NCI-H187 (cell line): ENCODE results near the gene NAPG.
A peak's percentile ranks its signal among the peaks of the same experiment; 100 is the strongest.
"Not testable (repeated sequence)": the region's sequence is repeated elsewhere in the genome, so short reads cannot be mapped to it uniquely, and the experiment has no call there.

Experiments used
- DNase-seq, 2 experiments: peaks; one replicate each; lab custom pipeline; 2025; lab: John Stamatoyannopoulos, UW

NAPG gene

GRCh38 chr18:10525697-10526560 lies at the start of gene NAPG:
TSS of gene NAPG (plus strand) at chr18:10526027. CDS start at chr18:10526103, 76 bp downstream.
- DNase-seq = peak; percentile 72 to 84

- DNase-seq = no peak
These were observed 49.5 kb upstream of the NAPG start for GRCh38 chr18:10476338-10476791.

GRCh38 chr18:10477121-10477862 lies 48.5 kb upstream of the NAPG start:
- DNase-seq = no peak

- no peak for DNase-seq
These were observed 48.0 kb upstream of the NAPG start for GRCh38 chr18:10477863-10478260.

GRCh38 chr18:10481831-10482230 lies 44.0 kb upstream of the NAPG start:
- no peak for DNase-seq

- DNase-seq = no peak
These were observed 43.4 kb upstream of the NAPG start for GRCh38 chr18:10482363-10482984.

GRCh38 chr18:10482985-10483949 lies 42.6 kb upstream of the NAPG start:
- no peak for DNase-seq

- no peak for DNase-seq
These were observed 40.4 kb upstream of the NAPG start for GRCh38 chr18:10485475-10485874.

- no peak for DNase-seq
These were observed 39.5 kb upstream of the NAPG start for GRCh38 chr18:10486362-10486761.

- no peak for DNase-seq
These were observed 38.7 kb upstream of the NAPG start for GRCh38 chr18:10487154-10487553.

GRCh38 chr18:10488017-10488416 lies 37.8 kb upstream of the NAPG start:
- DNase-seq = no peak

- DNase-seq = no peak
These were observed 35.2 kb upstream of the NAPG start for GRCh38 chr18:10490401-10491165.

- DNase-seq = no peak
These were observed 29.9 kb upstream of the NAPG start for GRCh38 chr18:10495936-10496335.

- no peak for DNase-seq
These were observed 28.5 kb upstream of the NAPG start for GRCh38 chr18:10497206-10497749.

GRCh38 chr18:10499230-10499629 lies 26.6 kb upstream of the NAPG start:
- DNase-seq = no peak

GRCh38 chr18:10500038-10500437 lies 25.8 kb upstream of the NAPG start:
- DNase-seq = no peak

- DNase-seq = no peak
These were observed 21.1 kb upstream of the NAPG start for GRCh38 chr18:10504723-10505122.

- not testable (repeated sequence) for DNase-seq
These were observed 19.9 kb upstream of the NAPG start for GRCh38 chr18:10505892-10506291.

GRCh38 chr18:10508591-10508990 lies 17.2 kb upstream of the NAPG start:
- DNase-seq = no peak

- DNase-seq = no peak
These were observed 14.6 kb upstream of the NAPG start for GRCh38 chr18:10511236-10511635.
